Hindlimb muscle (tissue), 1 donor: Measurements from ENCODE around the gene C2. TPM values are rescaled to one million over a fixed set of nuclear protein-coding genes. Genes with fewer than 3 reads are reported as not detected.
"Not testable (repeated sequence)": the region's sequence is repeated elsewhere in the genome, so short reads cannot be mapped to it uniquely, and the experiment has no call there.

ENCODE experiments used
- DNase-seq: peaks from one replicate; pipeline ENCODE4 v3.0.0-alpha.2; 2013
- polyA plus RNA-seq: library from polyadenylated mRNA; unstranded; fragments of 120-200 nt; gene quantifications from one replicate; pipeline ENCODE4 v1.2.1, GENCODE V29; 2013; ENCODE audit not compliant: insufficient read length

C2 gene
- polyA plus RNA-seq, 1 donor: 11.1 TPM

DNA sequence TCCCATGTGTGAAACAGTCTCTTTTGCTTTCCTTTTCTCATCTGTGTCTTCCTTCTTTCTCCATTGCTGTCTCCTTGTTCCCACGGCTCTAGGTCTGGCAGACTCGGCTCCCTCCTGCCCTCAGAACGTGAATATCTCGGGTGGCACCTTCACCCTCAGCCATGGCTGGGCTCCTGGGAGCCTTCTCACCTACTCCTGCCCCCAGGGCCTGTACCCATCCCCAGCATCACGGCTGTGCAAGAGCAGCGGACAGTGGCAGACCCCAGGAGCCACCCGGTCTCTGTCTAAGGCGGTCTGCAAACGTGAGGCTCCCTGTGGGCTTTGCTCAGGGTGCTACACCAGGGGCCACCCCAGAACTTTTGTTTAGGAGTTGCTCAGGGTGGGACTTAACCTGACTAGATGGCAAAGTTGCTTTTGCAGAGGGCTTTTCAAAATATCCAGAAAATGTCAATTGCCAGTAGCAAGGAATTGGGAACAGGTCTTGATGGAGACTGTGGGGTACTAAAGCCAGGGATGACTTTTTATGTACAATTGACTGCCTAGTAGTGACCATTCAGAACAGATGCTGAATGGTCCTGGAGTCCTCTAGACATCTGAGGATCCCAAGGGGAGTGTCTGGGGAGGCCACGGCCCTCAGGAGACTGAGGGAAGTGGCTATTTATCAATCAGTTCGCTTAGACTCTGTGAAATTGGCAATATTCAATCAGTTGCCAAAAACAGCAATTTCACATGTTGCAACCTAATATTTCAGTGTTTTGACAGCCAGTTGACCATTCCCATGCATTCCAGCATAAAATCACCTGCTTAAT lies 550 bp downstream of the C2 start:
- DNase-seq: no peak

DNA sequence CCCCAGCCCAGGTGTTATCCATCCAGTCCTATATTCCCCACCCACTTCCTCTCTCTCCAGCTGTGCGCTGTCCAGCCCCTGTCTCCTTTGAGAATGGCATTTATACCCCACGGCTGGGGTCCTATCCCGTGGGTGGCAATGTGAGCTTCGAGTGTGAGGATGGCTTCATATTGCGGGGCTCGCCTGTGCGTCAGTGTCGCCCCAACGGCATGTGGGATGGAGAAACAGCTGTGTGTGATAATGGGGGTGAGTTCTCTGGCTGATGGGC lies 1.1 kb downstream of the C2 start:
- no peak for DNase-seq

DNA sequence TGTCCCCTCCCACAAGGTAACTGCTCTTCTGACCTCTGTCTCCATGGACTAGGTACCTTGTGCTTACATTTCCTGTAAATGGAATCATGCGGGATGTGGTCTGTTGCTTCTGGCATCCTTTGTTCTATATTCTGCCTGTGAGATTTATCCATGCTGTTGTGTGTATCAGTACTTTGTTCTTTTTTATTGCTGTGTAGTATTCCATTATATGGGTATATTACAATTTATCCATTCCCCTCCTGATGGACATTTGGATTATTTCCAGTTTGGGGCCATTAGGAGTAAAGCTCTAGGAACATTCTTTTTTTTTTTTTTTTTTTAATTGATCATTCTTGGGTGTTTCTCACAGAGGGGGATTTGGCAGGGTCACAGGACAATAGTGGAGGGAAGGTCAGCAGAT lies 3.4 kb downstream of the C2 start:
- no peak for DNase-seq

DNA sequence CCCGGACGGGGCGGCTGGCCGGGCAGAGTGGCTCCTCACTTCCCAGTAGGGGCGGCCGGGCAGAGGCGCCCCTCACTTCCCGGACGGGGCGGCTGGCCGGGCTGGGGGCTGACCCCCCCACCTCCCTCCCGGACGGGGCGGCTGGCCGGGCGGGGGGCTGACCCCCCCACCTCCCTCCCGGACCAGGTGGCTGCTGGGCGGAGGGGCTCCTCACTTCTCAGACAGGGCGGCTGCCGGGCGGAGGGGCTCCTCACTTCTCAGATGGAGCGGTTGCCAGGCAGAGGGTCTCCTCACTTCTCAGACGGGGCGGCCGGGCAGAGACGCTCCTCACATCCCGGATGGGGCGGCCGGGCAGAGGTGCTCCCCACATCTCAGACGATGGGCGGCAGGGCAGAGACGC lies 4.6 kb downstream of the C2 start:
- not testable (repeated sequence) for DNase-seq

DNA sequence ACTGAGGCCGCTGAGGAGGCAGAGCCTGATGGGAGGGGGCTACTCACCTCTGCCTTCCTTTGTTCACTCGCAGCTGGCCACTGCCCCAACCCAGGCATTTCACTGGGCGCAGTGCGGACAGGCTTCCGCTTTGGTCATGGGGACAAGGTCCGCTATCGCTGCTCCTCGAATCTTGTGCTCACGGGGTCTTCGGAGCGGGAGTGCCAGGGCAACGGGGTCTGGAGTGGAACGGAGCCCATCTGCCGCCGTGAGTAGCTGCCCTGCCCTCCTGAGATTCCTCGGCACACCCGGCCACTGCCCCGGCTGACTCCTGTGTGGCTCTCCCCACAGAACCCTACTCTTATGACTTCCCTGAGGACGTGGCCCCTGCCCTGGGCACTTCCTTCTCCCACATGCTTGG lies 6.0 kb downstream of the C2 start:
- DNase-seq: no peak

DNA sequence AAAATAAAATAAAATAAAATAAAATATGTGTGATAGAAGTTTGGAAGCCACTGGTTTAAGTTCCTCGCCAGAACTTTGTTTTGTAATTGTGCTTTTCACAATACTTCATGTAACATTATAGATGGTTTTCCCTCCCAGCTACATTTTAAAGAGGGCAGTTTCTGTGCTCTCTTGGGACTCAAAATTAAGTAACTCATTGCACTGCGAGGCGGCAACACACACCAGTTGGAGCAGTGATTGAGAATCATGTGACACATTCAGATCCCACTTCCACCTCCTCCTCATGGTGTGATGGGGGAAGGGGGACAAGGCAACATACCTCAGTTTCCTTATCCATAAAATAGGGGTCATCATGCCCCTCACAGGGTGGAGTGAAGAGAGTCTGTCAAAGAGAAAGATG lies 7.5 kb downstream of the C2 start:
- no peak for DNase-seq

DNA sequence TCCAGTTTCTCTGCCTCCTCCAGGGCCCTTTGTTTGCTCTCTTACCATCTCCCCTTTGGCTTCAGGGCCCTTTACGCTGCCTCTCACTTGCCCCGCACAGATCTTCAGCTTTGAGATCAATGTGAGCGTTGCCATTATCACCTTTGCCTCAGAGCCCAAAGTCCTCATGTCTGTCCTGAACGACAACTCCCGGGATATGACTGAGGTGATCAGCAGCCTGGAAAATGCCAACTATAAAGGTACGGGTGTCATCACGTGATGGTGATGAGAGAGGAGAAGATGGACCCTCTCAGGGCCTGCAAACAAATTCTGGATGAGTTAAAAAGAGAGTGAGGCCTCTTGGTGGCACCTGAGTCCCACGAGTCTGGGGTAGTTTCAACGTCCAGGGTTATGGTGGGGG lies 8.3 kb downstream of the C2 start:
- no peak for DNase-seq

DNA sequence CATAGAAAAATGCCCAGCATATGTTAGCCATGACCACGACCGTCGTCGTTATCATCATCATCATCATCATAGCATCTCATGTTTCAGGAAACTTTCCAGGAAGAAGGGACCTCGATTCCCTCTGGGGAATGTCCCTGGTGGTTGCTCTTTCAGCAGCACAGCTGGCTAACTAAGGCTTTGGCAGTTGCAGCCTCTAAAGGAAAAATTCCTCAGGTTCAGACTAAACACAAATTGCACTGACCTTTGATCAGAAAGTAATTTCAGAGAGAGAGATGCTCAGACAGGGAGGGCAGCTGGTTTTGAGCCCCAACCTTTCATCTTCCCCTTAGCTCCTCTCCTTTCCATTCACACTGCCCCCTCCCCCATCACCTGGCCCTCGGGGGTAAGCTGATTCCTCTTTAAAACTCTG lies 12.7 kb downstream of the C2 start:
- DNase-seq: no peak

DNA sequence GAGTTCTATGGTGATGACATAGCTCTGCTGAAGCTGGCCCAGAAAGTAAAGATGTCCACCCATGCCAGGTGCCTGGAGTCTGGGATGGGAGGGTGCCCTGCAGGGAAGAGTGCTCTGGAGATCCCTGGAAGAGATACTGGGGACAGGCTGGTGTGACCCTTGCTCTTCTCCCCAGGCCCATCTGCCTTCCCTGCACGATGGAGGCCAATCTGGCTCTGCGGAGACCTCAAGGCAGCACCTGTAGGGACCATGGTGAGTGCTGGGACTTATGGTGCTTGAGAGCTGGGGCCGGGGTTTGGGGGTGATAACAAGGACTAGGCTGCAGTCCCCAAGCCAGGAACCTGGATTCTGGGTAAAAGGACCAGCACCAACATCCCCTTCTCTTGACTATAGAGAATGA lies 16.2 kb downstream of the C2 start:
- no peak for DNase-seq

DNA sequence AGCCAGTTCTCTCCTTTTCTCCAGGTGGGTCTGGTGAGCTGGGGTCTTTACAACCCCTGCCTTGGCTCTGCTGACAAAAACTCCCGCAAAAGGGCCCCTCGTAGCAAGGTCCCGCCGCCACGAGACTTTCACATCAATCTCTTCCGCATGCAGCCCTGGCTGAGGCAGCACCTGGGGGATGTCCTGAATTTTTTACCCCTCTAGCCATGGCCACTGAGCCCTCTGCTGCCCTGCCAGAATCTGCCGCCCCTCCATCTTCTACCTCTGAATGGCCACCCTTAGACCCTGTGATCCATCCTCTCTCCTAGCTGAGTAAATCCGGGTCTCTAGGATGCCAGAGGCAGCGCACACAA lies 17.6 kb downstream of the C2 start:
- no peak for DNase-seq

DNA sequence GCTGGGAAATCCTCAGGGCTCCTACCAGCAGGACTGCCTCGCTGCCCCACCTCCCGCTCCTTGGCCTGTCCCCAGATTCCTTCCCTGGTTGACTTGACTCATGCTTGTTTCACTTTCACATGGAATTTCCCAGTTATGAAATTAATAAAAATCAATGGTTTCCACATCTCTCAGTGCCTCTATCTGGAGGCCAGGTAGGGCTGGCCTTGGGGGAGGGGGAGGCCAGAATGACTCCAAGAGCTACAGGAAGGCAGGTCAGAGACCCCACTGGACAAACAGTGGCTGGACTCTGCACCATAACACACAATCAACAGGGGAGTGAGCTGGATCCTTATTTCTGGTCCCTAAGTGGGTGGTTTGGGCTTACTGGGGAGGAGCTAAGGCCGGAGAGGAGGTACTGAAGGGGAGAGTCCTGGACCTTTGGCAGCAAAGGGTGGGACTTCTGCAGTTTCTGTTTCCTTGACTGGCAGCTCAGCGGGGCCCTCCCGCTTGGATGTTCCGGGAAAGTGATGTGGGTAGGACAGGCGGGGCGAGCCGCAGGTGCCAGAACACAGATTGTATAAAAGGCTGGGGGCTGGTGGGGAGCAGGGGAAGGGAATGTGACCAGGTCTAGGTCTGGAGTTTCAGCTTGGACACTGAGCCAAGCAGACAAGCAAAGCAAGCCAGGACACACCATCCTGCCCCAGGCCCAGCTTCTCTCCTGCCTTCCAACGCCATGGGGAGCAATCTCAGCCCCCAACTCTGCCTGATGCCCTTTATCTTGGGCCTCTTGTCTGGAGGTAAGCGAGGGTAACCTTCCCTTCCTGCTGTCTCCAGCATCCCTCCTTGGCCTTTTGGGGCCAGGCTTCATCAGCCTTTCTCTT lies 18.2 kb downstream of the C2 start, which contains the start of gene CFB:
Gene CFB (plus strand): TSS at position 589 of the 863 bp plus-strand sequence. CDS start 127 bp downstream, at position 716.
- DNase-seq: peak; percentile 64

DNA sequence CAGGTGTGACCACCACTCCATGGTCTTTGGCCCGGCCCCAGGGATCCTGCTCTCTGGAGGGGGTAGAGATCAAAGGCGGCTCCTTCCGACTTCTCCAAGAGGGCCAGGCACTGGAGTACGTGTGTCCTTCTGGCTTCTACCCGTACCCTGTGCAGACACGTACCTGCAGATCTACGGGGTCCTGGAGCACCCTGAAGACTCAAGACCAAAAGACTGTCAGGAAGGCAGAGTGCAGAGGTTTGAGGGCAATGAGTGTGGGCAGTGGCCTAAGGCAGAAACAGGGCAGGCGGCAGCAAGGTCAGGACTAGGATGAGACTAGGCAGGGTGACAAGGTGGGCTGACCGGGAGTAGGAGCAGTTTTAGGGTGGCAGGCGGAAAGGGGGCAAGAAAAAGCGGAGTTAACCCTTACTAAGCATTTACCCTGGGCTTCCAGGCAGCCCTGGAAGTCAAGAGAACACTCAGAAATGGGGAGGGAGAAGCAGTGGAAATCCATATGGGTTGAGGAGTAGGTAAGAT lies 18.9 kb downstream of the C2 start:
- no peak for DNase-seq

DNA sequence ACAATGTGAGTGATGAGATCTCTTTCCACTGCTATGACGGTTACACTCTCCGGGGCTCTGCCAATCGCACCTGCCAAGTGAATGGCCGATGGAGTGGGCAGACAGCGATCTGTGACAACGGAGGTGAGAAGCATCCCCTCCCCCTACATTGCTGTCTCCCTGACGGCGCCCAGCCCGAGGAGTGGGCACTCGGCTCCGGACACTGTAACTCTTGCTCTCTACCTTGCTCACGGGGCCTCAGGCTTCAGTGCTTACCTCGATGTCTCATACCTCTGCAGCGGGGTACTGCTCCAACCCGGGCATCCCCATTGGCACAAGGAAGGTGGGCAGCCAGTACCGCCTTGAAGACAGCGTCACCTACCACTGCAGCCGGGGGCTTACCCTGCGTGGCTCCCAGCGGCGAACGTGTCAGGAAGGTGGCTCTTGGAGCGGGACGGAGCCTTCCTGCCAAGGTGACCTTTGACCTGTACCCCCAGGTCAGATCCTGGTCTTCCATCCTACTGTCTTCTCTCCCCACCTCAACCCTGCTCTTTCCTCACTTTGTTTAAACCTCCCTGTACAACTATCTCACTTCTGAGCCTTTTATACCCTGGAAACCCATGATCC lies 19.7 kb downstream of the C2 start:
- no peak for DNase-seq

DNA sequence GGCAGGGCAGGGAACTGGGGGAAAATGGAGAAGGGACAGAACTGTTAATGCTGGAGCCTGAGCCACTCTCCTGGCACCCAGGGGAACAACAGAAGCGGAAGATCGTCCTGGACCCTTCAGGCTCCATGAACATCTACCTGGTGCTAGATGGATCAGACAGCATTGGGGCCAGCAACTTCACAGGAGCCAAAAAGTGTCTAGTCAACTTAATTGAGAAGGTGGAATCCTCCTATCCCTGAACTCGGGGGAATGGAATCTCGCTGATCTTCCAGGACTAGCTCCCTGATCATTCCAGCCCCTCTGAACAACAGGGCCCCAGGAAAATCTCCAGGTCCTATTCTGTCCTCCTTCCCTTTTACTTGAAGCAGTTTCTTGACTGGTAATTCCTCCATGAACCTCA lies 20.3 kb downstream of the C2 start:
- DNase-seq: no peak

DNA sequence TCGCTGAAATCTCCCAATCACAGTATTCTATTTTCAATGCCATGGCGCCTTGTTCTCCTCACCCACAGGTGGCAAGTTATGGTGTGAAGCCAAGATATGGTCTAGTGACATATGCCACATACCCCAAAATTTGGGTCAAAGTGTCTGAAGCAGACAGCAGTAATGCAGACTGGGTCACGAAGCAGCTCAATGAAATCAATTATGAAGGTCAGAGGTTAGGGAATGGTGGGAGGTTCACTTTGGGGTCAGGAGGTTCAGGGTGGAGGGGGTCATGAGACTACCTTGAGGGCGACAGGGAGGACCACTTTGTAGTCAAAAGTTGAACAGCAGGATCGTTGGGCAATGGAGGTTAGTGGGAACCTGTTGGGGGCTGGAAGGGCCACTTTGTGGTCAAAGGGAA lies 20.8 kb downstream of the C2 start:
- no peak for DNase-seq

DNA sequence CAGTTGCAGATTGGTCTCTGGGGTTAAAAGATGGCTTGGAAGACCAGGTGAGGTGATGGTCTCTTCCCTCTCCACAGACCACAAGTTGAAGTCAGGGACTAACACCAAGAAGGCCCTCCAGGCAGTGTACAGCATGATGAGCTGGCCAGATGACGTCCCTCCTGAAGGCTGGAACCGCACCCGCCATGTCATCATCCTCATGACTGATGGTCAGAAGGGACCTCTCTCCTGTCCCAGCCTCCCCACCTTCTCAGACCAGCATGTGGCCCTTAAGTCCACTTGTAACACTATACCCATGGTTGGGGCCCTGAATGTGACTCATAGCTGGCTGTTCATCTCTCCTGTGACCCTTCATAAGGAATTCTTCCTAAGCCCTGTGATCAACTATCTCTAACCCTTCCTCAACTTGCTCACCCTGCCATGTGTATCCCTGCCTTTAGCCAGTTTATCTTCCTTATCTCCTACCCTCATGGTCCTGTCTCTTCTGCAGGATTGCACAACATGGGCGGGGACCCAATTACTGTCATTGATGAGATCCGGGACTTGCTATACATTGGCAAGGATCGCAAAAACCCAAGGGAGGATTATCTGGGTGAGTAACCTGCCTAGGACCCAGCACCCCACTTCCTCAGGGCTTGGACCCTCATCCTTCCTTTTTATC lies 21.4 kb downstream of the C2 start:
- DNase-seq: no peak

DNA sequence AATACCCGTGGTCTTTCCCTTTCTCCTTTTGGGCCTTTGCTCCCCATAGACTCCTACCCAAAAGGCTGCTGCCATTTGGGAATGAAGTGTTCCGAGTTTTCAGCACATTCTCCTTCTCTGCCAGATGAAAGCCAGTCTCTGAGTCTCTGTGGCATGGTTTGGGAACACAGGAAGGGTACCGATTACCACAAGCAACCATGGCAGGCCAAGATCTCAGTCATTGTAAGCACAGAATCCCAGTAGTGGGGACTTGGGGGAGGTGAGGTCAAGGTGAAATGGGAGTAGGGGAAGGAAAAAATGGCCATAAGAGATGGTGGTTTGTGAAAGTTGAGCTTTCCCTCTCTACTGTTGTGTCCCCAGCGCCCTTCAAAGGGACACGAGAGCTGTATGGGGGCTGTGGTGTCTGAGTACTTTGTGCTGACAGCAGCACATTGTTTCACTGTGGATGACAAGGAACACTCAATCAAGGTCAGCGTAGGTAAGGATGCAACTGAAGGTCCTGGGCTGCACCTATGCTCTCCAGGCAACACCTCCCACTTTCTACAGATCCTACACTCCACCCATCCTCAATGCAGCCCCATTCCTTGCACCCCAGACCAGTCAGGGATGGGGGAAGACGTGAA lies 22.5 kb downstream of the C2 start:
- no peak for DNase-seq

DNA sequence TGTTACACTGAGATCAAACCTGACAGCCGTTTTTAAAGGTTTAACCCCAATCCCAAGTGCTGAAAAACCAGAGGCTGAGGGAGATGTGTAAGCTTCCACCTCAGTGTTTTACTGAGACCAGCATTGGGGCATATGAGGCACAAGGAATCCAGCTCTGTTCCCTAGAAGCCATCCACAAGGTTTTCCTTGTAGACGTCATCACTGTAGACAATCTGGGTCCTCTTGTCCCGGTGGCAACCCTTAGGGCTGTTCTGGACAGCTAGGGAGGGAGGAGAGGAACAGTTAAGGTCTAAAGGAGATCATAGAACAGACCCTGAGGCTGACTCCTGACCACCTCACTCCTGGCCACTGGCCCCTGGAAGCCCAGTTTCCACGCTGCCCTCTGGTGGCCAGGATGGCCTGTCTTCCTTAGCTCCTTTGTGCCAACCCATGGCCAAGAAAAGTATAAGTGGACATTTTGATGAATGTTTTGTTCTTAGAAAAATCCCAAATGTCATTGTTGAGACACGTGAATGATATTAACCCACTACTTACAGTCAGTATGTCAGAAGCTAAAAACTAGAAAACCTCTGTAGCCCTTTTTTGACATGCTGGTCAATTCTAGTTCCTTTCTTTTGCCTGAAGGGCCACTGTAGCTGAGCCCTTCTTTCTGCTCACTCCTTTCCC lies 24.8 kb downstream of the C2 start:
- peak; percentile 35 for DNase-seq

DNA sequence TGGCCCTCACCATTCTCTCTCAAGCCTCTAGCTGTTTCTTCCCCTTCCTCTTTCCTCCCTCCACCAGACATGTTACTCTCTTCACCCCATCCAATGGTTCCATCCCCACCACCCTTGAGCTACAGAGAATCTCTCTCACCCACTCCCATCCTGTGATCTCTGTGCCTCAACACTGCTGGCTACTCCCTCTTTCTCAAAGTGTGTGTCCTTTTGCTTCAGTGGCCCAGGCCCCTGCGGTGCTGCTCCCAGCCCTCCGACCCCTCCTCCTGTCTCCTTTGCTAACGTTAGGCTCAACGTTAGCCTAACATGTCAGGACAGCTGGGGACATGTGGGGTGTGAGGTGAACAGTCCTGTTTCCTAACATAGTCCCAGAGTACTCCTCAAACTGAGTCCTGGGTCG lies 25.4 kb downstream of the C2 start:
- no peak for DNase-seq

DNA sequence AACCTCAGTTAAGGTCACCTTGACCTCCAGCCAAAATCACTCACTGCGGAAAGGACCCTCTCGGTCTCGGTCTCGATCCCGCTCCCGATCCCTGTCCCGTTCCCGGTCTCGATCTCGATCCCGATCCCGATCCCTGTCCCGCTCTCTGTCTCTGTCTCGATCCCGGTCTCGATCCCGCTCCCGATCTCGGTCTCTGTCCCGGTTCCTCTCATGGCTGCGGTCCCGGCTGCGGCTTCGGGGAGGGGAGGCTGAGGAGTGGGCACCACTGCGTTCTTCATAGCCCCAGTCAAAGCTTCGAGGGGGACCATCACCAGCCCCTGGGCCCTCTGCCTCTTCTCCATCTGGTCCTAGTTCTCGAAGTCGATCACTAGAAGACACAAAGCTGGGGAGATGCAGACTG lies 27.0 kb downstream of the C2 start:
- no peak for DNase-seq

DNA sequence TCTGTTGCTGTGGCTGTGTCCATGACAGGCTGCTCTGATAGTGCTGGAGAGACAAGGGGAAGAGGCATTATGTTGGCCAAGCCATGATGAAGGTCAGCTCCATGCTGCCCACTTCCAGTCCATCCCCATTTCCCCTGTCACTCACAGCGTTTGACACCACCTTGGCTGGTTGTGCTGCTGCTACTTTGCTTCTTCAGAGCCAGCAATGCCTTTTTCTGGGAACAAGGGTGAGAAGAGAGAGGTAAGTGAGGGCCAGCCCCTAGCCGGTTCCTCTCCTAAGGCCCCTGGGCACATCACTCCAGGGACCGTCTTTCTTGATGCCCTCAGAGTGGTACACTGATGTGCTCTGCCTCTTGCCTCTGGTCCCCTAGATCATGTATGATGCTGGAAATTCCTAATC lies 29.3 kb downstream of the C2 start:
- DNase-seq: no peak

DNA sequence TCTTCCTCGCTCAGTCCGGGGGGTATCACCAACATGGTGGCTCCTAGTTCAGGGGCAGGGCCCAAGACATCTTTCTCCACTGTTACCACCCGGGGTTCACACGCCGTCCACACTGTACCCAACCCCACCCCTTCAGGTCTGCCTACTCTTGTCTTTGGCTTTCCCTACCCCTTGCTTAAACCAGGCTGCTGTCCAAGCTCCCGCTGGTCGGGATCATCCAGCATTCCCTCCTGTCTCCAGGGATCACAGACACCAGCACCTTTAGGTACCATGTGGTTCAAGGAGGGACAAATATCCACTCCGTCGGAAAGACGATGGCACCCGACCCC lies 30.9 kb downstream of the C2 start:
- peak; percentile 21 for DNase-seq
